Body of pancreas (tissue), 4 donors: Measurements from ENCODE around the gene STK32B.

ENCODE experiments used
- CTCF ChIP-seq, 7 experiments: fragments of 450-650 bp in 4 of 7; fragments of 200-600 bp in 3 of 7; sonication (generic) in 3 of 7; IDR thresholded peaks; one replicate each; pipeline ENCODE4 v1.5.1; 2016 to 2019; ENCODE audit warnings: antibody characterized with exemption in 7 of 7
- POLR2A ChIP-seq, 3 donors: fragments of 450-650 bp; IDR thresholded peaks; one replicate each; pipeline ENCODE4 v1.6.1; 2016; ENCODE audit warnings: antibody characterized with exemption in 3 of 3, mild to moderate bottlenecking in 2 of 3

GRCh38 chr4:5398056-5398455 lies 346.8 kb downstream of the STK32B start:
- TF ChIP-seq CTCF (IDR thresholded peaks at IDR 0.05) (no peak), POLR2A (IDR thresholded peaks at IDR 0.05) (no peak)
